Suppressor macrophage (primary cell): ENCODE measurements around the gene DDX23.

Experiments used
- DNase-seq, 4 experiments: peaks; one replicate each; pipeline ENCODE4 v3.0.0-alpha.2; 2020 to 2022

Gene DDX23

DNA sequence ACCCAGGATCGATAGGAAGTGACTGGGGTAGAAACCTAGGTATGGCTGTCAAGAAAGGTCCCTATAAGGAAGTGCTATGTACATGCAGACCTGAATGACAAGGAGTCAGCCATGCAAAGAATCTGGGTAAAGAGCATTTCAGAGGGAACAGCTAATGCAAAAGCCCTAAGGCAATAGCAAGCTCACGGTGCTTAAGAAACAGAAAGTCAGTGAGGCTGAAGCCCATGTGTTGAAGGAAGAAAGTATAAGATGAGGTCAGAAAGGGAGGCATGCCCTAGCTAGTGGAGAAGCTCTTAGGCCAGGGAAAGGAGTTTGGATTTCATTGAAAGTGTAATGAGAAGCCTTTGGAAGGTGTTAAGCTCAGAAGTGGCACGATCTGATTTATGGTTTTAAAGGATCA, 57.1 kb downstream of the DDX23 start:
- DNase-seq, result no peak

DNA sequence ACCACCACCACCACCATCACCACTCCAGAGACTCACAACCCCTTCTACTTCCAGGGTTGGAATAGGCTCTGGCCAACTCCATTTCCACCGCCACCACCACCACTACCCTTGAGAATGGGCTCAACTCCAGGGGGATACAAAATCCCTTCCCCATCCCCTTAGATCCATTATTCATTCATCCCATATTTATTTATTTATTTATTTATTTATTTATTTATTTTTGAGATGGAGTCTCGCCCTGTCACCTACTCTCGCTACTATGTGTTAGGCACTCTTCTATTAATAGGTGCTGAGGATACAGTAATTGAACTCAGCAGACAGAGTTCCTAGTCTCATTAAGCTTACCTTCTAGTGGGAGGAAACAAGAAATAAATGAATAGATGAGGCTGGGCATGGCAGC, 58.3 kb downstream of the DDX23 start:
- no peak for DNase-seq

DNA sequence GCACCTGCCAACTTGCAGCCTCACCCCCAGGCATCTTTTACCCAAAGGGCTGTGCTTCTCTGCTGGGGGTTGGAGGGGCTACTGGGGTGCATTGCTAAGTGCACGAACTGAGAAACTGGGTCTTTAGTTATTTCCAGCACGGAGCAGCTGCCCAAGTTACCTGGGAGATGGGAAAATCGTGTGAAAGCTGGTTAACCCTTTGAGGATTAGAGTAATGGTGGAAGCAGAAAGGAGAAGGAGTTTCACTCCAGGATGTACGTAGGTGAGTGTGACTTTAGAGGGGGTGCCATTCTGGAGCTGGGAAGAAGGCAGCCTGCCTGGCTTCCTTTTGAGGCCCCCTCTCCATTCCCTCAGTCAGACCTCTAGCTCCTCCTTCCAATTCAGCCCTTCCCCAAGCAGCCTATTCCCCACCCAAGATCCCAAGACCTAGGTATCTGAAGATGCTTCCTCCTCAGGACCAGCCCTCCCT, 62.1 kb downstream of the DDX23 start:
- no peak for DNase-seq

DNA sequence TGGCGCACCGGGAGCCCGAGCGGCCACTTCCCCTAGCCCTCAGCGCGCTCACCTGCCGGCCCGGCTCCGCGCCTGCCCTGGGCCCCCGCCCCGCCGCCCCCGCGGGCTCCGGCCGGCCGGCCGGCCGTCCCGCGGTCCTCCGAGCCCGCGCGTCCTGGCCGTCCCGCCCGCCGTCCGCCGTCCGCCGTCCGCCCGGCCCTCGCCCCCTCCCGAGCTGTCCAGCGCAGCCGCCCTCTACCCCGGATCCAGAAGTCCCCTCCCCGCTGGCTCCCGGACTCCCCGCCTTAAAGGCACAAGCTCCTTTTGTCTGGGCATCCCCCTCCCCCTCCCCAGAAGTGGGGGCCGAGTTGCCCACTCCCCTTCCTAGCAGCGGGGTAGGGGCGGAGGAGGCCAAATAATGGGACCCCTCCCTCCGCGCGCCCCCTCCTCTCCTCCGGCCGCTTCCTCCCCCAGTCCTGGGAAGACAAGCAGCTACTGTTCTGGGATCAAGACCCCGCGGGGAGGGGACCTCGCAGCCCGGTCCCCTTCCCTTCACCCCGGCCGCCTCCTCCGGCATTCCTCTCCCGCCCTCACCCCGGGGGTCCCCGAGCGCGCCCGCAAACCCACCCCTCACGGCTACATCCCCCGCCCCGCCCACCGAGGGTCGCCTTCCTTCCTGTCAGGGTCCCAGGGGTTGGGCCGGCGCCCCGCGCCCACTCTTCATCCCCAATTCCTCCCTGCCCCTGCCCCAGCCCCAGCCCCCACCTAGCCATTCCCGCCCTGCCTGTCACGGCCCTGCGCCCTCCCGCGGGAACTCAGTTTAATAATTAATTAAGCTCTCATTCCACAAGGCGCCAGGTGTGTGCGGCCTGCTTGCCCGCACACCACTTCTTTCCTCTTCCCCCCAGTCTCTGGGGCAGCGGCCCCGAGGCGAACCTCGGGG, 62.8 kb downstream of the DDX23 start, which contains the start of gene ADCY6:
TSS of gene ADCY6 (minus strand) at position 236 of the 922 bp plus-strand sequence. CDS start 5,655 bp downstream, outside the sequence.
- DNase-seq, result peak; percentile 32 to 72 (median 51)

DNA sequence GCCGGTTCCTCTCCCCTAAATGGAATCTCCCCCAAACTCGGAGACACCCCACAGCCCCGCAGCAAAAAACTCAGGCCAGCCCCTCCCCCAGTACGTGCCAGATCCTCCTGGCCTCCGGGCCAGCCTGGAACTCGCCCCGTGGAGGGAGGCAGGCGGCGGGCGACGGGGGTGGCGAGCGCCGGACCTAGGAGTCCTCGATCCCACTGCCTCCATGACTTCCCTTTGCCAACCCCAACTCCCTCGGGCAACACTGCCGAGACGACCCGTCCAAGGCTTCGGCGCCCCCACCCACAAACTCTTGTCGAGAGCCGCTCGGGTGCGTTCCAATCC, 63.5 kb downstream of the DDX23 start:
- no peak for DNase-seq

DNA sequence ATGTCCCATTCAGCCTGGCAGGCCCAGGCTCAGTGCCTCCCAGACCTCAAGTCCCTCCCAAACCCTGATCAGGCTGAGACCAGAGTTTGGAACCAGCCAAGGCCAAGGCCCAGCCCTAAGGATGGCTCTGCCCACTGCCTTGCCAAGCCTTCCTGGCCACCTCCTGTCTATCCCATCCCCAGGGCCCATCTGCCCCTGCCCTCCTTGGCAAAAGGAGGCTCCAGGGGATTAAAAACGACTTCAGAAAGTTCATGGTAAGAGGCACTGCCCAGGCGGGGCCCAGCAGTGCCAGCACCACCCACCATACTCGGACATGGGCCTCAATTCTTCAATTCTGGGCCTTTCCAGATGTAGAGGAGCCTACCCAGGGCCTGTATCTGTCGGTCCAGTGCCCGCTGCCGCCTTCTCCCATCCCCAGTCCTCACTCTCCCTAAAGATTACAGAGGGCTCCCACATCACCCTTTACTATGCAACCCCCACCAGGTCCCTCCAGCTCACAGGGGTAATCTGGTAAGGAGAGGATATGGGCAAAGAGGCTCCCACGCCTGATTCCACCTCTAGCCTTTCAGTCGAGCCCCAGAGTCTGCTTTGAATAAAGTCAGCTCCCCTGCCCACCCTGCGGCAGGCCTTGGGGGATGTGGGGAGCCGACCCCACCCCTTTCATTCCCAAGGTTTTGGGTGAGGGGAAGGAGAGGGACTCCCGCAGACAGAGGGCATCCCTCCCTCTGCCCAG, 64.0 kb downstream of the DDX23 start:
- no peak for DNase-seq

DNA sequence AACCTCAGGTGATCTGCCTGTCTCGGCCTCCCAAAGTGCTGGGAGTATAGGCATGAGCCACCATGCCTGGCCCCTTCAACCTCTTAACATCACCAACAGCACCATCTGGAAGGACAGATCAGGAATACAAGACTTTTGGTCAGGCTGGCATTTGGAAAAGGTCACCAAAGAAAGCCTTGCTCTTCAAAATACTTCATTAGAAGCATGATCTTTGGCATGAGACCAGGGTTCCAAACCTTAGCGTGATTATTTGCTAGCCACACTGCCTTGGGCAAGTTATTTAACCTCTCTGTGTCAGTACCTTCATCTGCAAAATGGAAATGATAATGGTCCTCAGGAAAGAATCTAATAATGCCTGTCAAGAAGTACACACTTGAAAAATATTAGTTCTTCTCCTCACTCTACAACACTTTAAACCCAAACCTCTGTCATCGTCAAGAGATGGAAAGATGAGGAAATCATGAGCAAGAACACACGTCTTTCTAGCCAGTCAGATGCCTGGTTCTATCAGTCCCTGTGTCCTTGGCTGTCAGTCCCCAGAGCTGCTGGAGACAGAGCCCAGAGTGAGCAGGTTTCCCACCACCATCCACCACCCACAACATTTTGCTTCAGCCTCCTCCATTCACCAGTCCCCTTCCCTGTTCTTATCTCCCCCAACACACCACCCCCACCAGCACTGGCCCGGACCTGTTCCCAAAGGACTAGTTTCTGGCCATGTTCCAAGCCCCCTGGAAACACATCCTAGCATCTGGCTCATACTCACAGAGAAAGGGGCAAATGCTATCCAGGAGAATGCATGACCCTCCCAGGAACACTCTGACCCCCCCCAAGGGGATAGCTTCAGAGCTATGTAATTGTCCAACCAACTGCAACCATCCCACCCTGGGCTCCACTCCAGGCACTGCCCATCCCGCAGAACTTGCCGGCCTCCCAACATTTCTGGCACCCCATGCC, 65.1 kb downstream of the DDX23 start:
- no peak for DNase-seq

DNA sequence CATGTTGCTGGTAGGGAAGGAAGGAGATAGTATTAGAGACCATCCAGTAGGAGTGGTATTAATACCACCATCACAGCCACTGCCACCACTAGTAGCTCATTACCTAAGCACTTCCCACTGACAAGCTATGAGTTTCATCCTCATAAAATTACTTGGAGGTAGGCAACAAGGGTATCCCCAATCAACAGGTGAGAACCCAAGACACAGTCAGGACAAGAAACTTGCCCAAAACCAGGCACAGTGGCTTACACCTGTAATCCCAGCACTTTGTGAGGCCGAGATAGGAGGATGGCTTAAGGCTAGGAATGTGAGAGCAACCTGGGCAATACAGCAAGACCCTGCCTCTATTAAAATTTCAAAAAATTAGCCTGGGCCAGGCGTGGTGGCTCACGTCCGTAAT, 68.5 kb downstream of the DDX23 start:
- DNase-seq, result no peak

DNA sequence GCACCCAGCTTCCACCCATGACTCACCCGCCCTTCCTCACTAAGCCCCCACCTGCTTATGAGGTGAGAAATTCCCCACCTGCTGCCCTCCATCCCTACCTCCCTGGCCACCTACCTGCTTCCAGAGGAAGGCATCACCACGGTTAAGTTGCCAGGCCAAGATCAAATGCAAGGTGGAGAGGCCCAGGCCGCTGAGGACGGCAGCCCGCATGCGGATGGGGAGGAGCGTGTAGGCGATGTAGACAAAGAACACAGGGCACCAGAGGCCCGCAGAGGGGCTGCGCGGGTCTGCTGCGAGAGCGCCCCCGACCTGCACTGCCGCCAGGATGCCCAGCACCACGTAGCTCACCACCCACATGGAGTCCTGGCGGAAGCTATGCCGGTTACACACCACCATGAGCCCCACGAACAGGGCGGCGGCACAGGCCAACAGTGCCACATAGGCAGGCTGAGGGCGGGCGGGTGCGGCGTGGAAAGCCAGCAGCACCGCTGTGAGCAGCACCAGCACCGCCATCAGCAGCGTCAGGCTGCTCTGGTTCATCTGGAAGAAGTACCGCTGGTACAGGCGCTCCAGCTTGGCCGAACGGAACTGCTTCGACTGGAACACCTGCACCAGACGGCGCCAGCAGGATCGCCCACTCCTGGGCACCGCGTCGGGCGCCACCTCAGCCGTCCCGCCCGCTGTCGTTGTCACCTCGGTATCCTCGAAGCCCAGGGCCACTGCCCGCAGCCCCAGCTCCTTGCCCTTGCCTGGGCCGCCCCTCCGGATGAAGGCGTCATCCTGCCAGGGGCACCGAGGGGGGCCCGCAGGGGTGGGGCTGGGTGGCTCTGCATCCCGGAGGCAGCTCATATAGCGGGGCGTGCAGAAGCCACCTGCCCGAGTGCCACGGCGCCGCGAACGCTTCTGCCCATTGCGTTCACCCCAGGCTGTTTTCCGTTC, 69.2 kb downstream of the DDX23 start:
- DNase-seq, result no peak

DNA sequence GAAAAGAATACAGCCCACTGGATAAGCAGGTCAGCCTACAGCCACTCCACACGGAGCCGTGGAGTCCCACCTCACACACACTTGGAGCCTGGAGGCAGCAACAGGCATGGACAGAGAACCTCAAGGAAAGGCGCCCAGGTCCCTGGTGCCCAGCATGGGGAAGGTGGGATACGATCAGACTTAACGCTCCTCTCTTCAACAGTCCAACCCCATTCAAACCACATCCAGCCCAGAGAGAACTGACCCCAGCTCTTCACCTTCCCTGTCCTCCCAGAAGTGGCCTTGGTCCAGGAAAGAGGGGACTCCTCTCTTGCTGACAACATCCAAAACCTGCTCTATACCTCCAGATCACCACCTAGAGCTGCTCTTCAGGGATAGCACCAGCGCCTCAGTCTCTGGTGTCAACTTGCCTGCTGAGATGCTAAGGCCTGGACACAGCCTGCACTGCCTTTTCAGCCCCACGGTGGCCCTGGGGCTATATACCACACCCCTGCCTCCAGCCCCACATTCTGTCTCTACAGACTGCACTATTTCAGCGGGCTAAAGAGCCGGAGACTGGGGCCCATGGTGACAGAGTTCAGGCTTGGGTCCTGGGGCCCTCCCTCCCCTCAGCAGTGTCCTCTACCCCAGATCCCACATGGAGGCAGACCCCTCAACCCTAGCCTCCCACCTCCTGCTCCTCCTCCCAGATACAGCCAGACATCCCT, 70.1 kb downstream of the DDX23 start:
- no peak for DNase-seq

DNA sequence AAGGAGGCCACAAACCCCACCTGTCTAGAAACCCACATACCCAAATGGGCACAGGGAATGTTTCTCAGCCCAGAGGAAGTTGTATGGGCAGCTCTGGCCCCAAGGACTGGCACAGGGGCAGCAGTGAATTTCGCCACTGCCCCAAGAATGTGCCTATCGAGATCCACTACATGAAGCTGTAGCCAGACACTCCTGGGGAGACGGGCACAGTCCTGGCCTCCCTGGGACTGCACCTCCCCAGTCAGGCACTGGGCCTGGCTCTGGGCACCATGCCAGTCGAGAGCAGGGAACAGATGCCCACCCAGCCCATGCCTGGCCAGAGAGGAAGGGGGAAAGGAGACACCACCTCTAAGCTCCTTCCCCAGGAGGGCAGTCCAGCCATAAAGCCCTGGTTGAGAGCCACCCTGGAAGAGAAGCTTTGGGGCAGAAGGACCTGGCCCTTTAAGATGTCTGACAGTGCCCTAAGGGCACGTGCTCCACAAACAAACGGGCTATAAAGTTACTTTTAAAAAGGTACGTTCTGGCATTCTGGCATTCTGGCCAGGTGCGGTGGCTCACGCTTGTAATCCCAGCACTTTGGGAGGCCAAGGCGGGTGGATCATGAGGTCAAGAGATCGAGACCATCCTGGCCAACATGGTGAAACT, 71.5 kb downstream of the DDX23 start:
- DNase-seq, result no peak

DNA sequence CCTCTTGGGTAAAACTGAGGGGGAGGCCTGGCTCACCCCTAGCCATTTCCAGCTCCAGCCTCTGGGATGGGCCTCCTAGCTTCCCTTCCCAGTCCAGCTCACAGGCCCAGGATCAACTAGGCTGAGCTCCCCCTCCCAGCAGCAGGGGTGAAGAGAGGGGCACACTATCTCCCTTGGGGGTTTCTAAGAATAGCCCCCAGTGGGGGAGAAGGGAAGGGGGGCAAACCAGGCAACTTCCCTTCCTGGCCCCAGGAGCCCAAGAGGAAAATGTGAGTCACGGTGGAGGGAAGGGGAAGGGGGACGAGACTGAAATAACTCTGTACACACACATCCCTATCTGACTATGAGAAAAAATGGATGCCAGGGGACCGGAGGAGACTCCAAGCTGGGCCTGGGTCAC, 72.1 kb downstream of the DDX23 start:
- DNase-seq, result peak; percentile 66 to 76 (median 70)
